Measurements from ENCODE around the gene CUL7. TPM values are rescaled to one million over a fixed set of nuclear protein-coding genes. Genes with fewer than 3 reads are reported as not detected.

The CUL7 gene
- total RNA-seq, 1 donor from 2014 or later, result 16.1 TPM

GRCh38 chr6:43062818-43063217 is 9.2 kb upstream of the CUL7 start:
- H3K9me3 ChIP-seq, result no peaks in the 10 kb centered on the region
- ATAC-seq (no peak), DNase-seq (no peak)
- peaks cover 49% of the 10 kb centered on the region for H3K36me3 ChIP-seq
- TF ChIP-seq CTCF (IDR thresholded peaks at IDR 0.05), result no peak
- no peak overlapping the region for H3K4me3 ChIP-seq
- peaks cover 26% of the 10 kb centered on the region for H3K4me1 ChIP-seq
- H3K27me3 ChIP-seq (ENCODE audit: low read depth), result no peaks in the 10 kb centered on the region
- intact Hi-C loops (cut with DNase I), result no loop called here
- H3K27ac ChIP-seq, result no peak overlapping the region

GRCh38 chr6:43061861-43062260 is 8.2 kb upstream of the CUL7 start:
- ATAC-seq (no peak), DNase-seq (no peak)
- Histone ChIP-seq H3K4me3 (no peak overlapping the region), H3K9me3 (no peaks in the 10 kb centered on the region), H3K4me1 (peaks cover 26% of the 10 kb centered on the region), H3K27ac (no peak overlapping the region), H3K36me3 (peaks cover 51% of the 10 kb centered on the region), H3K27me3 (ENCODE audit: low read depth) (no peaks in the 10 kb centered on the region)
- no peak for TF ChIP-seq CTCF (IDR thresholded peaks at IDR 0.05)
- intact Hi-C loops (cut with DNase I), result no loop called here

GRCh38 chr6:43060755-43061633 is 7.3 kb upstream of the CUL7 start:
- no peak for TF ChIP-seq CTCF (IDR thresholded peaks at IDR 0.05)
- no peak for DNase-seq
- Histone ChIP-seq H3K27ac (peak overlapping the region; percentile 89), H3K27me3 (ENCODE audit: low read depth) (no peaks in the 10 kb centered on the region), H3K36me3 (peaks cover 51% of the 10 kb centered on the region), H3K4me3 (peak overlapping the region; percentile 83), H3K4me1 (peaks cover 26% of the 10 kb centered on the region), H3K9me3 (no peaks in the 10 kb centered on the region)
- intact Hi-C loops (cut with DNase I), result no loop called here
- ATAC-seq, result no peak

- Histone ChIP-seq H3K36me3 (peaks cover 51% of the 10 kb centered on the region), H3K4me3 (peak overlapping the region; percentile 83), H3K27me3 (ENCODE audit: low read depth) (no peaks in the 10 kb centered on the region), H3K4me1 (peaks cover 26% of the 10 kb centered on the region), H3K27ac (peak overlapping the region; percentile 89), H3K9me3 (no peaks in the 10 kb centered on the region)
- DNase-seq (peak; percentile 67), ATAC-seq (peak; percentile 58 to 64)
- intact Hi-C loops (cut with DNase I), result no loop called here
- no peak for TF ChIP-seq CTCF (IDR thresholded peaks at IDR 0.05)
These were observed 6.5 kb upstream of the CUL7 start for GRCh38 chr6:43060034-43060754.

- Histone ChIP-seq H3K27me3 (ENCODE audit: low read depth) (no peaks in the 10 kb centered on the region), H3K9me3 (no peaks in the 10 kb centered on the region), H3K36me3 (peaks cover 54% of the 10 kb centered on the region), H3K4me1 (peaks cover 26% of the 10 kb centered on the region), H3K4me3 (peak within 1 kb of the TSS; percentile 83), H3K27ac (peak within 1 kb of the TSS; percentile 89)
- peak; percentile 98 for DNase-seq
- ATAC-seq, result peak; percentile 98
- intact Hi-C loops (cut with DNase I), result no loop called here
- TF ChIP-seq CTCF (IDR thresholded peaks at IDR 0.05), result no peak
These were observed 5.8 kb upstream of the CUL7 start, which contains the start of the genes KLC4 and MRPL2 for GRCh38 chr6:43059168-43060033. Gene KLC4 (plus strand): TSS chr6:43059631. CDS start chr6:43061336, 1,705 bp downstream. Gene MRPL2 (minus strand): TSS chr6:43059434. CDS start chr6:43059381, 53 bp downstream.
